HG02642 (cell line): Measurements from ENCODE around the gene MRPS6.

ENCODE experiments used
- ATAC-seq: cut with Tn5 transposase; IDR thresholded peaks from one replicate; pipeline ENCODE4 v1.9.1; 2021; ENCODE audit warnings: mild to moderate bottlenecking; ENCODE audit not compliant: unreplicated experiment, poor library complexity

Gene MRPS6

GRCh38 chr21:34094949-34095348, 21.6 kb downstream of the MRPS6 start:
- ATAC-seq = no peak

- no peak for ATAC-seq
Measured at GRCh38 chr21:34097442-34097841, 24.1 kb downstream of the MRPS6 start.

- no peak for ATAC-seq
Measured at GRCh38 chr21:34100337-34100736, 27.0 kb downstream of the MRPS6 start.

- no peak for ATAC-seq
Measured at GRCh38 chr21:34100790-34101189, 27.4 kb downstream of the MRPS6 start.

GRCh38 chr21:34105947-34106541, 32.7 kb downstream of the MRPS6 start:
- no peak for ATAC-seq

- no peak for ATAC-seq
Measured at GRCh38 chr21:34107606-34108005, 34.2 kb downstream of the MRPS6 start.

- no peak for ATAC-seq
Measured at GRCh38 chr21:34109075-34109474, 35.7 kb downstream of the MRPS6 start.

GRCh38 chr21:34110594-34111202, 37.3 kb downstream of the MRPS6 start:
- ATAC-seq = no peak

- ATAC-seq = no peak
Measured at GRCh38 chr21:34112316-34113033, 39.1 kb downstream of the MRPS6 start.

- ATAC-seq = no peak
Measured at GRCh38 chr21:34113842-34114241, 40.5 kb downstream of the MRPS6 start.

- no peak for ATAC-seq
Measured at GRCh38 chr21:34115160-34115559, 41.8 kb downstream of the MRPS6 start.

- no peak for ATAC-seq
Measured at GRCh38 chr21:34116569-34116968, 43.2 kb downstream of the MRPS6 start.

- ATAC-seq = no peak
Measured at GRCh38 chr21:34120867-34121266, 47.5 kb downstream of the MRPS6 start.

GRCh38 chr21:34122047-34122446, 48.7 kb downstream of the MRPS6 start:
- ATAC-seq = no peak

- no peak for ATAC-seq
Measured at GRCh38 chr21:34123609-34124008, 50.2 kb downstream of the MRPS6 start.

- ATAC-seq = no peak
Measured at GRCh38 chr21:34126269-34126668, 52.9 kb downstream of the MRPS6 start.

GRCh38 chr21:34126691-34127090, 53.3 kb downstream of the MRPS6 start:
- no peak for ATAC-seq

GRCh38 chr21:34128124-34128523, 54.7 kb downstream of the MRPS6 start:
- ATAC-seq = no peak

- ATAC-seq = no peak
Measured at GRCh38 chr21:34128674-34129038, 55.3 kb downstream of the MRPS6 start.

- ATAC-seq = no peak
Measured at GRCh38 chr21:34129039-34129891, 55.9 kb downstream of the MRPS6 start.
